NCI-H774 (cell line): ENCODE data around the gene OSBPL9.

Experiments
- DNase-seq: peaks from one replicate; lab custom pipeline; 2025; lab: John Stamatoyannopoulos, UW

OSBPL9 gene

DNA sequence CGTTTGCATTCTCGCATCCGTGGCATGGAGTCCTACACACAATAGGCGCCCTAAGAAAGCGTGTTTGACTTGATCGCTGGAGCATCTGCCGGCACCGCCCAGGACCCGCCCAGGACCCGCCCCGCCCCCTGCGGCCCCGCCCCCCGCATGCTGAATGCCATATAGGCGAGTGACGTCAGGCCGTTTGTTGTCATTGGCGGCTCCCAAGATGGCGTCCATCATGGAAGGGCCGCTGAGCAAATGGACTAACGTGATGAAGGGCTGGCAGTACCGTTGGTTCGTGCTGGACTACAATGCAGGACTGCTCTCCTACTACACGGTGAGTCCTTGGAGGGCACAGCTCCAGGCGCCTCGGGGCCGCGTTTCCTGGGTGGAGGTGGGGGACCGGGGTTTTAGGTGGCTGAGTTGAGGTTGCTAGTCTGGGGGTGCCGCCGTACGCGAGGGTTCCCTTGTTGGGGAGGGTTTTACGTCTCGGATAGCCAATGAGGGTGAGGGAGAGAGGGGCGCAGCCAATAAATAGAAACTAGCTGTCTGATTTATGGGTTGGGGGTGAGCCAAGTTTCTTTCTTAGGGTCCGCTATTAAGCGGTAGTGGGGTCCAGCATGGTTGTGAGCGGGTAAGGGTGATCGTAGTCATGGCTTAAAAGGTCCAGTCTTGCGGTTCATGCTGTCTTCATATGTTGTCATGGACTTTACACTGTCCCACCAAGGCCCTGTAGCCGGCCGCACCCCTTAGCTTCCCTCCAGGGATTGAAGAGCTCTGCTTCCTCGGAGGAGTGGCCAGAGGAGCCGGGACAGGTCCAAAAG is at the start of gene OSBPL9:
Gene OSBPL9 (plus strand): TSS at position 190 of the 806 bp plus-strand sequence. CDS start 19 bp downstream, at position 209.
- peak; percentile 93 for DNase-seq

- DNase-seq: no peak
Measured at GRCh38 chr1:51567653-51568052, 49.2 kb upstream of the OSBPL9 start.

- DNase-seq: no peak
Measured at GRCh38 chr1:51568231-51568935, 48.5 kb upstream of the OSBPL9 start.

GRCh38 chr1:51569284-51570062 is 47.4 kb upstream of the OSBPL9 start:
- no peak for DNase-seq

DNA sequence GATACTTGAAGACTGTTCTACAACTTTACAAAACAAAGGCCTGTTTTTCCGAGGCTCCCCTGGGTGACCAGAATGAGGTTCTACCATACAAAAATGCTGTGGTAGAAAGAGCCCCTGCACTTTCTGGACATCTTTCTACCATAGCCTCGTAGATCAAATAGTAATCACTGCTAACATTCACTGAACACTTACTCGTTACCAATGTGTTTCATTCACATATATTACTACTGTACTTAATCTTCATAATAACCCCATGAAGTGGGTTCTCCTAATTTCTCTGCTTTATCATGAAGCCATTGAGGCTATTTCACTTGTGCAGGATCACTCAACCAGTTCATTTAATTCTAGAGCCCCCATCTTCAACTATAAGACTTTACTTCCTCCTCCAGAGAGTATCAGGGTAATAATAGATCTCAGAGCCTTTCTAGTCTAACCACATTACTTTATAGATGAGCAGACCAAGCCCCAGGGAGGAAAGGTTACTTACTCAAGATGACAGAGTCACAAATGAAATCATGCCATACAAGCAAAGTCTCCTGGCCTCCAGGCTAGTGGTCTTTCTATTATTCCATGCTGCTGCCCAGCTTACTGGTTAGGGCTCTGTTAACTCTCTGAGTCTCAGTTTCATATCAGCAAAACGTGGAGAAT is 46.7 kb upstream of the OSBPL9 start:
- DNase-seq: no peak

GRCh38 chr1:51572365-51572764 is 44.5 kb upstream of the OSBPL9 start:
- DNase-seq: no peak

DNA sequence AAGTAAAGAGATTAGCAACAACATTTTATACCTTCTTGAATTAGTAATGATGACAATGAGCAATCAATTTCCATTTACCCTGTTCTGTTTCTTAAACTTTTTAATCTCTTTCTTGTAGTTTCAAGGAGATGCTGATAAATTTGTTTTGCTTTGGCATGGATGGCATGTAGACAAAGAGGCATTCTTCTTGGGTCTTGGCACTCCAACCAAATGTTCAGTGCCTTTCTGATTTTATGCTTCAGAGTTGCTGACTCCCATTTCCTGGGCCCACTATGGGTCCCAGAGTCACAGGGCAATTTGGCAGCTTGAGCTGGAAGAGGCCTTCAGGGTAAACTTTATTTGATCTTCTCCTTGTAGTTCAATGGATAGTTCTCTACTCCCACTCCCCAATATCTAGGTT is 42.1 kb upstream of the OSBPL9 start:
- DNase-seq: no peak

GRCh38 chr1:51575406-51576084 is 41.3 kb upstream of the OSBPL9 start:
- DNase-seq: no peak

DNA sequence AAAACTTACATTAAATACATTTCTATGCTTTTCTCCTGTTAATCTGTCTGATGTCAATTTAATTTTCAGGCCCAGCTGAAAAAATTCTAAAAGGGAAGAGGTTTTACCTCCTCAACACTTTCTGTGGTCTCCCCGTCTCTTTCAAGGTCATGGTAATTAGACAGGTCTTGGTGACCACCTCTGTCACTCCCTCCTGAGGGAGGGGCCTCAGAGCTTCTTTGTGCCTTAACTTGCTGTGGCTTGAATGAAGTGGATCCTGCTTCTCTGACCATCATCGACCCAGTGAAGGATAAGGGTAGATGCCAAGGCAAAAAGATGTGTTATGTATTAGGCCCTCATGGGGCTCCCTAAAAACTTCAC is 40.8 kb upstream of the OSBPL9 start:
- no peak for DNase-seq

DNA sequence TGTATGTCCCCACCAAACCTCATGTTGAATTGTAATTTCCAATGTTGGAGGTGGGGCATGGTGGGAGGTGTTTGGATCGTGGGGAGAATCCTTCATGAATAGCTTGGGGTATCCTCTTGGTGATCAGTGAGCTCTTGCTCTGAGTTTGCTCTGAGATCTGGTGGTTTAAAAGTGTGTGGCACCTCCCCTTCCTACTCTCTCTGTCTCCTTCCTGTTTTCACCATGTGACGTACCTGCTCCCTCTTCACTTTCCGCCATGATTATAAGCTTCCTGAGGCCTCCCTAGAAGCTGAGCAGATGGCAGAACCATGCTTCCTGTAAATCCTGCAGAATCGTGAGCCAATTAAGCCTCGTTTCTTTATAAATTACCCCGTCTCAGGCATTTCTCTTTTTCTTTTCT is 40.0 kb upstream of the OSBPL9 start:
- no peak for DNase-seq

DNA sequence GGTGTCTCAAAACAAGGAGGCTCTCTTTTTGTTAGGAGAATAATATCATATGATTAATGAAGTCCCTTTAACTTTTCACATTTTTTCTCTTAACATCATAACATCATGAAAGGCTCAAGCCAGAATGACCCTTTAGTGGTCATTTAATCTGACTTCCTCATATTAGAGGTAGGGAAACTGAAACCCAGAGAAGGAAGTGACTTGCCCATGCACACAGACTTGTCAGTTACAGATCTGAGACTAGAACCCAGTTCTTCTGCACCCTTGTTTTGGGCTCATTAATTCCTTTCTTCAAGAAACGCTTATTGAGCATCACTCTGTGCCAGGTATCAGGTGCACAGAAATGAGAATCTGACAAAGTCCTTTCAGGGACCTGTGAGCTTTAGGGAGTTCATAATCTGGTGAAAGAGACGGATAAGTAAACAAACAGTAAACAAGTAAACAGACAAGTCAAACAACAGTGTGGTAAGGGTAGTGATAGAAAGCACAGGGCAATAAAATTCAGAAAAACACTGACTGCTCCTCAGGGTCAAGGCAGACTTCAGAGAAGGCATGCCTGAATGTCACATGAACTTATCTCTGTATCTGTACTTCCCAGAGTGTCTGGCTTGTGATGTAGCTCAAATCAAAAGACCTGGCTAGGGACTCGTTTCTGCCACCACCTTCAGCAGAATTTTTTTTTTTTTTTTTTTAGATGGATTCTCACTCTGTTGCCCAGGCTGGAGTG is 38.3 kb upstream of the OSBPL9 start:
- DNase-seq: no peak

GRCh38 chr1:51581238-51581637 is 35.7 kb upstream of the OSBPL9 start:
- DNase-seq: no peak

DNA sequence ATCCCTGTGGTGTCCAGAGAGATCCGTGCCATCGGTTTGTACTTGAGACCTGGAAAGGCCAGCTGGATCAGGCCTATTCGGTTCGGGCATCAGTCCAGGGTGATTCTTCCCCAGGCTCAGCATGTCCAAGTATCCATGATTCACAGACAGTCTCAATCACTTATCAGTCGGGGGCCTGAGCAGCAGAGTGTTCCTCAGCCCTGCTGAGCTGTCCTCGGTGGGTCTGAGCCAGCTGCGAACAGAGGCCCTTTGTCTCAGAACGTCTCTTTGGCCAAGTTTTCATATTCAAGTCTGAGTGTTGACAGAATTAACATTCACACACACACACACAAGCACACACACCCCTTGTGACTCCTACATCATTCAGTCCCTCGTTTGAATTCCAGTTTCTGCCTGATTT is 33.4 kb upstream of the OSBPL9 start:
- DNase-seq: no peak

DNA sequence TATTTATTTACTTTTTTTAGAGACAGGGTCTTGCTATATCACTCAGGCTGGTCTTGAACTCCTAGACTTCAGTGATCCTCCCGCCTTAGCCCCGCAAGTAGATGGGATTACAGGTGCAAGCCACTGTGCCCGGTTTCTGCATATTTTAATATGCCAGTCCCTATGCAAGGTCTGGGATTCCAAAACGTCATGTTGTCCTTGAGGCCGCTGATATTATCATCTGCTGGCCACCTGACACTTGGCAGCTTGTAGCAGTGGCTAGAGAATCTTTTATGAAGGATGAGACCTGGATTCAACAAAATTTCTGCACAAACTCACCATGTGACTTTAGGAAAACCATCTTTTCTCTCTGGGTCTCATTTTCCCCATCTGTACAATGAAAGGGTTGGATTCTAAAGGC is 32.9 kb upstream of the OSBPL9 start:
- DNase-seq: no peak

DNA sequence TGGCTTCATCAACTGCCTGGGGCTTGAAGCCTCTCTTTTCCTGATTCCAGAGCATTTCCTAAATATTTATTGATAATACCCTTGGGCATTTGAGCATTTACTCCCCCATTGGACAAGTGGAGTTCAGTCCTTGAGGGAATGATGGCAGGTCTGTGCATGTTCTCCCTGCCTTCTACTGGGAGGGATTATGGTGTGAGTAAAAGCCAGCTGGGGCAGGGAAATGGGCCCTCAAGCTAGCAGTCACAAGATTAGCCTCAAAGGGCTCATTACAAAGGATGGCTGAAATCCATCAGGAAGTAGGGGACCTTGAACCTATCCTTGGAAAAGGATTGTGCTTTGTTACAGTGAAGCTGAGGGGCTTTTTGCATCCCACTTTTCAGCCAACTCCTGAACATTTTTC is 24.2 kb upstream of the OSBPL9 start:
- DNase-seq: no peak

DNA sequence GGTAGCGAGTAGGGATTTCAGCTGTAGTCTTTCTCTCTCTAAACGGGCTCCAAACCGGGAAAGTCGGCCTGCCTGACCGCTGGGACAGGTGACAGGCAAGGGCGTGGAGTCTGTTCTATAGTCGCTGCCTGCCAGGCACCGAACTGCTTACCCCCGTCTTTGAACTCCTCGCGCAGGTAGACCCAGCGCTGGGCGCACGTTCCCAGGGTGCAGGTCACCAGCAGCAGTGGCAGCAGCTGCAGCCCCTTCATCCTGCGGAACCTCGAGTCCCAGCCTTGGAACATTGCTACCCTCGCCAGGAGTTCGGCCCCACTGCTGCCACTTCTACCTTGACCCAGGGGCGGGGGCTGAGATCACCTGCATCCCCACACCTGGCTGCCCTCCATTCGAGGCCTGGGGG is 22.2 kb upstream of the OSBPL9 start:
- no peak for DNase-seq

GRCh38 chr1:51600529-51600928 is 16.4 kb upstream of the OSBPL9 start:
- DNase-seq: no peak

DNA sequence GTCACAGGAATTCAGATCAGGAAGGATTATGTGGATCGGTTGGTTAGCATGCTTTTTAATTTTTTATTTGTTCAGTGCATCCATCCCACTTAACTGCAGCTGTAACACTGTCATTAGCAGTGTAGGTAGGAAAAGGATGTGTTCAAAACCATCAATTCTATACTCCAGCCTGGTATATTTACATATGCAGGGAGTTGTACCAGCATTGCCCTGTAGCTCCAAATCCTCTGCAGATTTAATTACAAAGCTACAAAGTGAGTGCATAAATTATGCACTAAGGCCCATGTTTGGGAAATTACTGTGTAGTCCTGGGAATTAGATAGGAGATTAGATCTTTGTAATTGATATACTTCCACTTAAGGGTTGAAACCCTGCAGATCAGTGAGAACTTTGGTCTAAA is 15.9 kb upstream of the OSBPL9 start:
- DNase-seq: no peak

DNA sequence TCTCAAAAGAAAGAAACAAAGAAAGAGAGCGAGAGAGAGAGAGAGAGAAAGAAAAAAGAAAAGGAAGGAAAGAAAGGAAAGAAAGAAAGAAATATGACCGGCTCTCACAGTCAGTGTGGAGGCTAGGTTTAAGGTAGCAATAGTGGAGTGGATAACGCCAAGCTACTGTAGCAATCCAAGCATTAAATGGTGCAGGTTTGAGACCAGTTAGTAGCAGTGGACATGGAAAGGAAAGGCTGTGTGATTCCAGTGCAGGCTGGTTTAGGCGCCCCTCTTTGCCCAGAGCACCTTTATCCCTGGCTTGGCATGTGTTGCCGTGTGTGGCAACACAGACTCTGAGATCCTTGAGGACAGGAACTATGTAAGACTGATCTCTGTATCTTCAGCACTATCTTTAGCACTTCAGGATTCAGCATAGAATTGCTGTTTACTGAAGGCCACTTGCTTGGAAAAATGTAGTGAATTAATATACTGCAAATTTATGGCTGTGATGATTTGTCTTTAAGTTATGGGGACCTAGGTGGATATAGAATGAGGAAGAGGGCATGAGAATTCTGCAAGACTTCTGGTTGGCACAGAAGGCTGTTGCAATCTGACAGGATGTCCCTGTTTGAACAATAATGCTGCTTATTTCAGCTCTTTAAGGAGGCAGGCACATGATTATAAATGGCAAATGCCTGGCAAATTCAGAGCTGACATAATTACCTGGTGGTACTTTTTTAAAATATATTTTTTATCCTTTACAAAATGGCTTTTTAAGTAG is 10.8 kb upstream of the OSBPL9 start:
- no peak for DNase-seq

GRCh38 chr1:51607681-51608095 is 9.2 kb upstream of the OSBPL9 start:
- no peak for DNase-seq
